Gastrocnemius medialis (tissue), 4 donors: ENCODE measurements around the gene CTNNA2.

Source experiments
- CTCF ChIP-seq, 5 experiments: fragments of 450-650 bp in 3 of 5; fragments of 200-600 bp in 2 of 5; sonication (generic) in 2 of 5; IDR thresholded peaks in 4 of 5; conservative IDR thresholded peaks in 1 of 5; 1 replicate in 4 of 5; 2 replicates in 1 of 5; pipeline ENCODE4 v1.5.1; 2016 to 2019; ENCODE audit warnings: antibody characterized with exemption in 5 of 5, mild to moderate bottlenecking in 3 of 5, moderate library complexity in 3 of 5
- POLR2A ChIP-seq, 2 donors: fragments of 450-650 bp; IDR thresholded peaks; one replicate each; pipeline ENCODE4 v1.6.1; 2017; ENCODE audit warnings: antibody characterized with exemption in 2 of 2, mild to moderate bottlenecking in 2 of 2, moderate library complexity in 2 of 2

- TF ChIP-seq CTCF (IDR thresholded peaks at IDR 0.05 in 4 of 5, conservative IDR thresholded peaks at IDR 0.05 in 1 of 5), result no peak
- TF ChIP-seq POLR2A (IDR thresholded peaks at IDR 0.05), result no peak
Measured at GRCh38 chr2:80147690-80148089, 634.8 kb downstream of the CTNNA2 start.
